ENCODE measurements around the gene PRICKLE2. TPM values are rescaled to one million over a fixed set of nuclear protein-coding genes. Genes with fewer than 3 reads are reported as not detected.
A peak's percentile ranks its signal among the peaks of the same experiment; 100 is the strongest.

Gene PRICKLE2
- total and polyA plus RNA-seq, 2 experiments from 2014 or later = 8.5 to 30.3 TPM

DNA sequence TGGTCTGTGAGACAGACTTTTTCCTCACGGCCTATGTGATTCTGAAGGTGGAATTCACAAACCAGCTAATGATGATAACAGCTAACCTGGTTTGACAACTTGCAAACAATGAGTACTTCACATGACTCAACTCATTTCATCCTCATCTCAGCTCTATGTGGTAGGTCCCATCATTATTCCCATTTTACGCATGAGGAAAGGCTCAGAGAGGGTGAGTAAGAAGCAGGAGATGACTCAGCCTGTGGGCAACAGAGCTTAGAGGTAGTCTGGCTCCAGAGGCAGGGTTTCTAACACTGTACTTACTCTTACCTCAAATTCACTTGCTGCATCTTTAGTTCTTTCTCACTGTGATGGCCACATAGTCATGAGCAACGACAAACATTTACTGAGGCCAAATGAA, 176.1 kb downstream of the PRICKLE2 start:
- TF ChIP-seq, protein P1, sequence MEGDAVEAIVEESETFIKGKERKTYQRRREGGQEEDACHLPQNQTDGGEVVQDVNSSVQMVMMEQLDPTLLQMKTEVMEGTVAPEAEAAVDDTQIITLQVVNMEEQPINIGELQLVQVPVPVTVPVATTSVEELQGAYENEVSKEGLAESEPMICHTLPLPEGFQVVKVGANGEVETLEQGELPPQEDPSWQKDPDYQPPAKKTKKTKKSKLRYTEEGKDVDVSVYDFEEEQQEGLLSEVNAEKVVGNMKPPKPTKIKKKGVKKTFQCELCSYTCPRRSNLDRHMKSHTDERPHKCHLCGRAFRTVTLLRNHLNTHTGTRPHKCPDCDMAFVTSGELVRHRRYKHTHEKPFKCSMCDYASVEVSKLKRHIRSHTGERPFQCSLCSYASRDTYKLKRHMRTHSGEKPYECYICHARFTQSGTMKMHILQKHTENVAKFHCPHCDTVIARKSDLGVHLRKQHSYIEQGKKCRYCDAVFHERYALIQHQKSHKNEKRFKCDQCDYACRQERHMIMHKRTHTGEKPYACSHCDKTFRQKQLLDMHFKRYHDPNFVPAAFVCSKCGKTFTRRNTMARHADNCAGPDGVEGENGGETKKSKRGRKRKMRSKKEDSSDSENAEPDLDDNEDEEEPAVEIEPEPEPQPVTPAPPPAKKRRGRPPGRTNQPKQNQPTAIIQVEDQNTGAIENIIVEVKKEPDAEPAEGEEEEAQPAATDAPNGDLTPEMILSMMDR (IDR thresholded peaks at IDR 0.05; ENCODE audit: poor library complexity) = no peak
- TF ChIP-seq EZH2 (IDR thresholded peaks at IDR 0.05; ENCODE audit: borderline replicate concordance) (no peak), EZH2phosphoT487 (IDR thresholded peaks at IDR 0.05; ENCODE audit: low read depth, severe bottlenecking, unreplicated experiment) (no peak)
- Histone ChIP-seq H2AFZ (no peak overlapping the region), H3K4me3 (no peak overlapping the region), H3K27me3 (no peaks in the 10 kb centered on the region), H3K79me2 (no peaks in the 10 kb centered on the region), H3K9me2 (replicated peaks; ENCODE audit: insufficient read depth) (no peaks in the 10 kb centered on the region), H3K27ac (no peak overlapping the region), H4K20me1 (ENCODE audit: insufficient read depth, poor library complexity, severe bottlenecking) (no peaks in the 10 kb centered on the region), H3K4me2 (no peak overlapping the region), H3K9me3 (ENCODE audit: low read depth) (no peaks in the 10 kb centered on the region), H3K36me3 (replicated peaks; ENCODE audit: insufficient read depth, low read depth) (no peaks in the 10 kb centered on the region), H3K4me1 (ENCODE audit: insufficient read depth) (no peaks in the 10 kb centered on the region)
- WGBS (ENCODE audit: low lambda C conversion rate, missing lambda C conversion rate) = 72% methylated on average over 3 of the region's 3 CpGs
- no peak for DNase-seq (ENCODE audit: low spot score)

DNA sequence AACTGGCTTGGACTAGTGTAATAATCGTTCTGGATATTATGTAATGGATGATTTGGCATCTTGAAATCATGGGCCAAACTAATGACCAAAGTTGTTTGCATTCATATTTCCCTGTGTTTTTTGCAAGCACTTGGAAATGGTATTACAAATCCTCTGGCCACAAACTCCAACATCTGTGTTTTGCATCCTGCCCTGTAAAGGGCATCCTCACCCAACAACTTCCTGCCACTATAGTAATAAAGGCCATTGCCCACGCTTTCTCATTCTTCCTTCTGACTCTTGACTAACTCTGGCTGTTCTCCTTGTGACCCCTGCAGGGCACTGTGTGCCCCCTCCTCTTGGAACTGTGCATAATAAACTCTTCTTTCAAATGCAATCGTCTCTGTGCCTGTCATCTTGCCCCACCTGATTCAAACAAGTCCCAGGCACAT, 176.6 kb downstream of the PRICKLE2 start:
- Histone ChIP-seq H3K9me2 (replicated peaks; ENCODE audit: insufficient read depth) (no peaks in the 10 kb centered on the region), H3K4me1 (ENCODE audit: insufficient read depth) (no peaks in the 10 kb centered on the region), H3K79me2 (no peaks in the 10 kb centered on the region), H3K4me2 (no peak overlapping the region), H3K27ac (peak overlapping the region; percentile 15), H3K27me3 (no peaks in the 10 kb centered on the region), H3K36me3 (replicated peaks; ENCODE audit: insufficient read depth, low read depth) (no peaks in the 10 kb centered on the region), H3K4me3 (no peak overlapping the region), H4K20me1 (ENCODE audit: insufficient read depth, poor library complexity, severe bottlenecking) (no peaks in the 10 kb centered on the region), H2AFZ (no peak overlapping the region), H3K9me3 (ENCODE audit: low read depth) (no peaks in the 10 kb centered on the region)
- TF ChIP-seq EZH2phosphoT487 (IDR thresholded peaks at IDR 0.05; ENCODE audit: low read depth, severe bottlenecking, unreplicated experiment) = no peak
- TF ChIP-seq, protein P1 (IDR thresholded peaks at IDR 0.05; ENCODE audit: poor library complexity) = no peak
- no peak for TF ChIP-seq EZH2 (IDR thresholded peaks at IDR 0.05; ENCODE audit: borderline replicate concordance)
- WGBS (ENCODE audit: low lambda C conversion rate, missing lambda C conversion rate) = 57% methylated on average over 3 of the region's 3 CpGs
- DNase-seq (ENCODE audit: low spot score) = no peak

DNA sequence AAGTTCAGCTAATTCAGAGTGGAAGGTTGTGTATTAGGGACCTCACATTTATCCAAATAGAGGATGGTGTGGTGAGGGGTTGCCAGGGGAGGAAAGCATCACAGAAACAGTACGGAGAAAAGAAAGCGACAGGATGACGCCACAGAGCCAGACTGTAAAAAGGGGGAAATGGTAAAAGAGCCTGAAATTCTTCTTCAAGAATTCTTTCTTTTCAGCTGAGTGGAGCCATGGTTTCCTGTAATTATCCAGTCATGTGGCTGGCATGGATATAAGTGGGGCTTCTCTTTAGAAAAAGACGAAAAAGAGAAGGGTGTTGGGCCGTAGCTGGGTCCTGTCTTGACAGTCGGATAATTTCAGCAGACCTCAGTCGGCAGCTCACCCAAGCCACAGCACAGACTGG, 177.5 kb downstream of the PRICKLE2 start:
- TF ChIP-seq, protein P1 (IDR thresholded peaks at IDR 0.05; ENCODE audit: poor library complexity) = no peak
- TF ChIP-seq EZH2phosphoT487 (IDR thresholded peaks at IDR 0.05; ENCODE audit: low read depth, severe bottlenecking, unreplicated experiment) (no peak), EZH2 (IDR thresholded peaks at IDR 0.05; ENCODE audit: borderline replicate concordance) (no peak)

More for the DNA sequence above, 177.5 kb downstream of the PRICKLE2 start:
- DNase-seq (ENCODE audit: low spot score) = no peak
- no peak overlapping the region for H3K4me3 ChIP-seq
- H3K4me1 ChIP-seq (ENCODE audit: insufficient read depth) = no peaks in the 10 kb centered on the region
- H3K4me2 ChIP-seq = peak overlapping the region; percentile 6
- no peaks in the 10 kb centered on the region for H3K27me3 ChIP-seq
- peak overlapping the region; percentile 15 for H3K27ac ChIP-seq
- no peaks in the 10 kb centered on the region for H4K20me1 ChIP-seq (ENCODE audit: insufficient read depth, poor library complexity, severe bottlenecking)
- 60% methylated on average over 7 of the region's 7 CpGs for WGBS (ENCODE audit: low lambda C conversion rate, missing lambda C conversion rate)
- no peaks in the 10 kb centered on the region for H3K79me2 ChIP-seq
- no peaks in the 10 kb centered on the region for H3K9me2 ChIP-seq (replicated peaks; ENCODE audit: insufficient read depth)
- H3K36me3 ChIP-seq (replicated peaks; ENCODE audit: insufficient read depth, low read depth) = no peaks in the 10 kb centered on the region
- H2AFZ ChIP-seq = peak overlapping the region; percentile 17
- H3K9me3 ChIP-seq (ENCODE audit: low read depth) = no peaks in the 10 kb centered on the region

Measured in hepatocyte (in vitro differentiated cells).